Measurements from ENCODE around the gene USP15.
"Not testable (repeated sequence)": the region's sequence is repeated elsewhere in the genome, so short reads cannot be mapped to it uniquely, and the experiment has no call there.

The USP15 gene

DNA sequence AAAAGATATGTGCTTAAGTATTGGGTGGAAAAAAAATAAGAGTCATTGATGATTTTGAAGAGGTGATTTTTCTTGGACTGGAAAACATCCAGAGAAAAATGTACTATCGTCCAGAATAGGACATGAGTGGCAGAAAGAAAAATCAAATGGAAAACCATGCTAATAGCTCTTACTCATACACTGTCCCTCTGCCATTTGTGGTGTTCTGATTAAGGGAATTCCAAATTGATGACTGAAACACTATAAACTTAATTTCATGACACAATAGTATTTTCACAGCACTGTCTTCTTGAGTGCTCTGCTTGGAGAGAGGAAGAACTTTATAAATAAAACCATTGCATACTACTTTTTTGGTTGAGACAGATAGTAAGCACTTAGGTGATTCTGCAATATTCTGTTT is 72.4 kb downstream of the USP15 start:
- no peak for DNase-seq

- no peak for DNase-seq
Measured at GRCh38 chr12:62335057-62335456, 74.9 kb downstream of the USP15 start.

DNA sequence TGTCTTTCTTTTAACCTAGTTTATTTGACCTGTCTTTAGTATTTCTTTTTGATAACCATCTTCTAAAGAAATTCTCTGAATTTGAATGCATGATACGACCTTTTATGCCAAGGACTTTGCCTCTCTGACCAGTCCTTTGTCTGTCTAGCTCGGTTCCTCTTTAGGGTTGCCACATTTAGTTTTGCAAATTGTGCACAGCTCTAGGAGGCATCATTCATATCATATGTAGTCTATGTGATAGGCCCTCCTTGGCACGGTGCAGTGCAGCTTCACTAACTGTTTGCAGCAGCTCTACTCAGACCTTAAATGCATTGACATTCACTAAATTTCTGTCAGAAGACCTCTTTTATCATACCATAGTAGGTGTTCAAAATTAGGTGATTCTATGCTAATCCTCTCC is 75.6 kb downstream of the USP15 start:
- no peak for DNase-seq

DNA sequence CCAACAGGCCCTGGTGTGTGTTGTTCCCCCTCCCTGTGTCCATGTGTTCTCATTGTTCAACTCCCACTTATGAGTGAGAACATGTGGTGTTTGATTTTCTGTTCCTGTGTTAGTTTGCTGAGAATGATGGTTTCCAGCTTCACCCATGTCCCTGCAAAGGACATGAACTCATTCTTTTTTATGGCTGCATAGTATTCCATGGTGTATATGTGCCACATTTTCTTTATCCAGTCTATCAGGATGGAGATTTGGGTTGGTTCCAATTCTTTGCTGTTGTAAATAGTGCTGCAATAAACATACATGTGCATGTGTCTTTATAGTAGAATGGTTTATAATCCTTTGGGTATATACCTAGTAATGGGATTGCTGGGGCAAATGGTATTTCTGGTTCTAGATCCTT is 77.4 kb downstream of the USP15 start:
- not testable (repeated sequence) for DNase-seq

DNA sequence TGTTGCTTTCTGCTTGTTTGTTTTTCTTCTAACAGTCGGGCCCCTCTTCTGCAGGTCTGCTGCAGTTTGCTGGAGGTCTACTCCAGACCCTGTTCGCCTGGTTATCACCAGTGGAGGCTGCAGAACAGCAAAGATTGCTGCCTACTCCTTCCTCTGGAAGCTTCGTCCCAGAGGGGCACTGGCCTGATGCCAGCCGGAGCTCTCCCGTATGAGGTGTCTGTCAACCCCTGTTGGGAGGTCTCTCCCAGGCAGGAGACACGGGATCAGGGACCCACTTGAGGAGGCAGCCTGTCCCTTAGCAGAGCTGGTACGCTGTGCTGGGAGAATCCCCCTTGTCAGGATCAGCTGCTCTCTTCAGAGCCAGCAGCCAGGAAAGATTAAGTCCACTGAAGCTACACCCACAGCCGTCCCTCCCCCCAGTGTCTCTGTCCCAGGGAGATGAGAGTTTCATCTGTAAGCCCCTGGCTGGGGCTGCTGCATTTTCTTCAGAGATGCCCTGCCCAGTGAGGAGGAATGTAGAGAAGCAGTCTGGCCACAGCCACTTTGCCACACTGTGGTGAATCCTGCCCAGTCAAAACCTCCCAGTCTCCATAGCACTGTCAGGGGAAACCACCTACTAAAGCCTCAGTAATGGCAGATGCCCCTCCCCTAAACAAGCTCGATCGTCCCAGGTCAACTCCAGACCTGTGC is 82.6 kb downstream of the USP15 start:
- DNase-seq: not testable (repeated sequence)

- not testable (repeated sequence) for DNase-seq
Measured at GRCh38 chr12:62343304-62344120, 83.3 kb downstream of the USP15 start.

- DNase-seq: not testable (repeated sequence)
Measured at GRCh38 chr12:62344731-62345556, 84.7 kb downstream of the USP15 start.

GRCh38 chr12:62345667-62346066 is 85.5 kb downstream of the USP15 start:
- DNase-seq: no peak

- no peak for DNase-seq
Measured at GRCh38 chr12:62346817-62347216, 86.6 kb downstream of the USP15 start.

GRCh38 chr12:62347922-62348650 is 87.9 kb downstream of the USP15 start:
- no peak for DNase-seq

GRCh38 chr12:62350554-62350953 is 90.3 kb downstream of the USP15 start:
- no peak for DNase-seq

DNA sequence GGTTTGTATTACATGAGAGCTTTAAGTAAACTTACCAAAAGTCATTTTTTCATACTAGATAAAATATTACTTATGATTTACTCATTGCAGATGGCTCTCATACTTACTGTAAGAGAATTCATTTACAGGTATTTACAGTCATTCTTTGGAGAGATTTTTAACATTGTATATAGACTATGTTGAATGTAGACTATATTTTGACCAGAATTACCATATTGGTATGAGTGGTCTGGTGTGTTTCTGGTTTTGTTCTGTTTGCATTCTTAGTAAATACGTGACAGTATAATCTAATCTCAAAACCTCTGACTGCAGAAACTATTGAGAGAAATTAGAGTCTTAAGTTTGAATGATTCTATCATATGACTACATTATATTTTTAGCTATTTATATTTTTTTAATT is 91.1 kb downstream of the USP15 start:
- DNase-seq: no peak

DNA sequence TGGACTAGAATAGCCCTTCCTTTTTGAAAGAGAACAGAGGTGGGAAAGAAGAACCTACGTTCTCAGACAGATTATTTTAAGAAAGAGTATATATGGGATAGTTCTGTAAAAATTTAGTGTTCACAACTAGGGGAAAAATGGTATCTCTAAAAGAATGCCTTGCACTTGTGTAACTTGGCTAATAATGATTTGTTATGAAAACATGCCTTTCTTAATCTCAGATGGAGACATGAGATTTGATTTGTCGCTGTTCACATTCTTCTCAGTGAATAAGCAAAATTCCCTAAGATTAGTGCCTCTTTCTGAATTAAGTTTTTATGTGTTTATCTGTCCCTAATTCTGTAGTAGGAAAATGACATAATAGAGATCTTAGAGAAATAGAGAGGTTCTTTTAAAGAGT is 100.8 kb downstream of the USP15 start:
- no peak for DNase-seq

- no peak for DNase-seq
Measured at GRCh38 chr12:62363506-62363905, 103.3 kb downstream of the USP15 start.

DNA sequence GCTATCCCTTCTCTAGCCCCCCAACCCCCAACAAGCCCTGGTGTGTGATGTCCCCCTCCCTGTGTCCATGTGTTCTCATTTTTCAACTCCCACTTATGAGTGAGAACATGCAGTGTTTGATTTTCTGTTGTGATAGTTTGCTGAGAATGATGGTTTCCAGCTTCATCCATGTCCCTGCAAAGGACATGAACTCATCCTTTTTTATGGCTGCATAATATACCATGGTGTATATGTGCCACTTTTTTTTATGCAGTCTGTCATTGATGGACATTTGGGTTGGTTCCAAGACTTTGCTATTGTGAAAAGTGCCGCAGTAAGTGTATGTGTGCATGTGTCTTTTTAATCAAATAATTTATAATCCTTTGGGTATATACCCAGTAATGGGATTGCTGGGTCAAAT is 104.5 kb downstream of the USP15 start:
- DNase-seq: not testable (repeated sequence)

DNA sequence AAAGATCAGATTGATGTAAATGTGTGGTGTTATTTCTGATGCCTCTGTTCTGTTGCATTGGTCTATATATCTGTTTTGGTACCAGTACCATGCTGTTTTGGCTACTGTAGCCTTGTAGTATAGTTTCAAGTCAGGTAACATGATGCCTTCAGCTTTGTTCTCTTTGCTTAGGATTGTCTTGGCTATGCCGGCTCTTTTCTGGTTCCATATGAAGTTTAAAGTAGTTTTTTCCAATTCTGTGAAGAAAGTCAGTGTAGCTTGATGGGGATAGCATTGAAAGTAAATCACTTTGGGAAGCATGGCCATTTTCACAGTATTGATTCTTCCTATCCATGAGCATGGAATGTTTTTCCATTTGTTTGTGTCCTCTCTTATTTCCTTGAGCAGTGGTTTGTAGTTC is 105.6 kb downstream of the USP15 start:
- DNase-seq: not testable (repeated sequence)

DNA sequence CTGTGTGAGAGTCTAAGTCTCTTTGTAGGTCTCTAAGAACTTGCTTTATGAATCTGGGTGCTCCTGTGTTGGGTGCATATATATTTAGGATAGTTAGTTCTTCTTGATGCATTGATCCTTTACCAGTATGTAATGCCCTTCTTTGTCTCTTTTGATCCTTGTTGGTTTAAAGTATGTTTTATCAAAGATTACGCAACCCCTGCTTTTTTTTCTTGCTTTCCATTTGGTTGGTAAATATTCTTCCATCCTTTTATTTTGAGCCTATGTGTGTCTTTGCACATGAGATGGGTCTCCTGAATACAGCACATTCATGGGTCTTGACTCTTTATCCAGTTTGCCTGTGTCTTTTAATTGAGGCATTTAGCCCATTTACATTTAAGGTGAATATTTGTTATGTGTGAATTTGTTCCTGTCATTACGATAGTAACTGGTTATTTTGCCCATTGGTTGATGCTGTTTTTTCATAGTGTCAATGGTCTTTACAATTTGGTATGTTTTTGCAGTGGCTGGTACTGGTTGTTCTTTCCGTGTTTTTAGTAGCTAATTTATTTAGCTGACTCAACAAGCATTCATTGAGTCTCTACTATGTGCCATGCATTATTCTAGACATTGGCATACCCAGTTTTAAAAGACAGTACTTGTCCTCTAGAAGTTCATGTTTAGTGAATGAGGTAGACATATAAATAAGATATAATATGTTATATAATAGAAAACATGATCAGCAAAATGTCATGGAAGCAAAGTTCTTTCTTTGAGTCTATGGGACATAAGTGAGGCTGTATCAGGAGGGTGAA is 108.4 kb downstream of the USP15 start:
- DNase-seq: not testable (repeated sequence)

DNA sequence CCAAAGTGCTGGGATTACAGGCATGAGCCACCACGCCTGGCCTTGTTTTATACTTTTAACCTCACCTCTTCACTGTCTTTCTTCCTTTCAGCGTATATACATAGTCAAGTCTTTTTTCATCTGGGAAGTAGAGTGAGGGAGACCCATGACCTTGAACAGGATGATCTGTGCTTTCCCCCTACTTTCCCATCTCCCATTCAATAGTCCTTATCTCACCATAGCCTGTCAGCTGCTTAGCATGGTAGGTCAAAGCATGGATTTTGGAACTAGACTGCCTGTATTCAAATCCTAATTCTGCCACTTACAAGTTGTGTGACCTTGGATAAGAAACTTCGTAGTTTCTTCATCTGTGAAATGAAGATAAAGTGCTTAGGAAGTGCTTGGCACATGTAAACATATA is 110.0 kb downstream of the USP15 start:
- DNase-seq: no peak

GRCh38 chr12:62371661-62372060 is 111.5 kb downstream of the USP15 start:
- DNase-seq: no peak

DNA sequence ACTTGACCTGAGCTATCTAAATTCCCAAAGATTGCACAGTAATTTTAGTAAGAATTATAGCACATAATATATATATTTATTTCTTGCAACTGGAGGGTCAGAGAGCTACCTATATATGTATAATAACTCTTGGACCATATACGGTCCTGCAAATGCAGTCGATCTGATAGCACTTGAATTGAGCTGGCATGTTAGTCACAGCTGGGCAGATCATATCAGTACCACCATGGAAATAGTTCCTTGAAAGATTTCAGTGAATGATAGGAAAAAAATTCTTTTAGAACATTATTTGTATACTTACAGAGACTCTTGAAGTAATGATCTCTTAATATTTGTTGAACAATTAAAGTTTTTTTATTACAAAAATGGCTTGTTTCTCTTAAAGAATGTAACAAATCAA is 111.9 kb downstream of the USP15 start:
- DNase-seq: no peak

- DNase-seq: no peak
Measured at GRCh38 chr12:62372825-62373224, 112.6 kb downstream of the USP15 start.

DNA sequence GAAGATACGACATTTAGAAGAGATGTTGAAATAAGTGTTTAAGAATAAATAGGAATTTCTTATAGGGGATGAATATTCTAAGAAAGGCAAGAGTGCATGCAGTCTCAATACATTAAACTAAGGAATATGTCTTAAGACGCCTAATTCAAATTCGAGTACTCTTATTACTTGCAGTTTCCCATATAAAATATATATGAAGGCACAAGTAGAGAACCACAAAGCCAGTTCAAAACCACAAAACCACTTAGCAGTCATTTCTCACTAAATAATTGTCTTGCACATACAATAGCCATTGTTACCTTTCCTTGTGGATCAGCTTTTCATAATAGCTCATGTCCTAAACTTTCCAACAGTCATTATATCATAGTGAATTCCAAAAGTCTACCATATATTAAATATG is 115.4 kb downstream of the USP15 start:
- no peak for DNase-seq
